Measurements from ENCODE around the gene BEND6.
"Not testable (repeated sequence)": the region's sequence is repeated elsewhere in the genome, so short reads cannot be mapped to it uniquely, and the experiment has no call there.

Gene BEND6

GRCh38 chr6:57029213-57029612, 74.3 kb downstream of the BEND6 start:
- no peak for DNase-seq (ENCODE audit: low read depth in 2 of 2)

DNA sequence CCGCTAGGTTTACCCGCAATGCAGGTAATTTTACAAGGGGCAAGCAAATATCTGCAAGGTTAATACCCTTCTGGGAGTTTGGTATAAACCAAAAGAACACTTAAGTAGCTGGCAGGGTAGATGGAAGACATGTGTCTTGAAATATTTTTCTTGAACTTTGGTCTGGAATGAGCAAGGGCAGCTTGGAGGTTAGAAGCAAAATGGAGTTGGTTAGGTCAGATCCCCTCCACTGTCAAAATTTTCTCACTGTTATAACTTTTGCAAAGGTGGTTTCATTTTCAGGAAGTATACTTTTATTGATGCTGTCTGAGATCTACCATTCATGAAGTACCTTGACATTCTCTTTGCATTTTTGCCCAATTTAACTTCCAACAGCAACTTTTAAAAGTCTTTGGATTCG, 78.3 kb downstream of the BEND6 start:
- no peak for DNase-seq (ENCODE audit: low read depth in 2 of 2)

GRCh38 chr6:57035549-57035948, 80.6 kb downstream of the BEND6 start:
- DNase-seq (ENCODE audit: low read depth in 2 of 2), result no peak

GRCh38 chr6:57038906-57039305, 84.0 kb downstream of the BEND6 start:
- DNase-seq (ENCODE audit: low read depth in 2 of 2), result no peak

- no peak for DNase-seq (ENCODE audit: low read depth in 2 of 2)
These were observed 85.1 kb downstream of the BEND6 start for GRCh38 chr6:57040011-57040410.

DNA sequence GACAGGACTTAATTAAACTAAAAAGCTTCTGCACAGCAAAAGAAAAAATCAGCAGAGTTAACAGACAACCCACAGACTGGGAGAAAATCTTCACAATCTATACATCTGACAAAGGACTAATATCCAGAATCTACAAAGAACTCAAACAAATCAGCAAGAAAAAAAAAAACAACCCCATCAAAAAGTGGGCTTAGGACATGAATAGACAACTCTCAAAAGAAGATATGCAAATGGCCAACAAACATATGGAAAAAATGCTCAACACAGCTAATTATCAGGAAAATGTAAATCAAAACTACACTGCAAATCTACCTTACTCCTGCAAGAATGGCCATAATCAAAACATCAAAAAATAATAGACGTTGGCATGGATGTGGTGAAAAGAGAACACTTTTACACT, 89.2 kb downstream of the BEND6 start:
- DNase-seq (ENCODE audit: low read depth in 2 of 2), result not testable (repeated sequence)

DNA sequence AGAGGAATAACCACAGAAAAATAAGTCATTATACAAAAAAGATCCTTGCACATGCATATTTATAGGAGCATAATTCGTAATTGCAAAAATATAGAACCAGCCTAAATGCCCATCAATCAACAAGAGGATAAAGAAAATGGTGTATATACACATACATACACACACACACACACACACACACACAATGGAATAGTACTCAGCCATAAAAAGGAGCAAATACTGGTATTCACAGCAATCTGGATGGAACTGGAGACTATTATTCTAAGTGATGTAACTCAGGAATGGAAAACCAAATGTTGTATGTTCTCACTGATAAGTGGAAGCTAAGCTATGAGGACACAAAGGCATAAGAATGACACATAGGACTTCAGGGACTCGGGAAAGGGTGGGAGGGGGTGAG, 89.7 kb downstream of the BEND6 start:
- DNase-seq (ENCODE audit: low read depth in 2 of 2), result no peak

GRCh38 chr6:57046332-57047256, 91.7 kb downstream of the BEND6 start, which contains the start of gene KIAA1586:
KIAA1586 (plus strand) TSS chr6:57046693; CDS start chr6:57046756, 63 bp downstream.
- DNase-seq (ENCODE audit: low read depth in 2 of 2), result peak; percentile 68 to 71

GRCh38 chr6:57047257-57047585, 92.3 kb downstream of the BEND6 start:
- DNase-seq (ENCODE audit: low read depth in 2 of 2), result not testable (repeated sequence)

DNA sequence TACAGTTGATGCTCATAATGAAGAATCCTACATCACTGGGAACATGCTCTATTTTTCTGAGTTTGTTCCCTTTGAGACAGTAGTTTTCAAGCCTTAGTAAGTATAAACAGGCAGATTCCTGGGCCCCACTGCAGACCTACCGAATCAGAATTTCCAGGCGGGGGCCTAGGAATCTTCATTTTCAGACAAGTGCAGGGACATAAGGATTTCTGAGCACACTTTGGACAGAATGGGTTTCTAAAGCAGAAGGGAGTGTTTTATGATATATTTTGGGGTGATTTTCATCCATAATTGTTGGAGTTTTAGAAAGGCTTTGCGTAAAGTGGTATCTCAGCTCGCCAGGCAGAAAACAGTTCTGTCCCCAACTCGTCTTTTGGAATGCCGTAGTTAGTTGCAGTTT, 93.0 kb downstream of the BEND6 start:
- DNase-seq (ENCODE audit: low read depth in 2 of 2), result not testable (repeated sequence)

DNA sequence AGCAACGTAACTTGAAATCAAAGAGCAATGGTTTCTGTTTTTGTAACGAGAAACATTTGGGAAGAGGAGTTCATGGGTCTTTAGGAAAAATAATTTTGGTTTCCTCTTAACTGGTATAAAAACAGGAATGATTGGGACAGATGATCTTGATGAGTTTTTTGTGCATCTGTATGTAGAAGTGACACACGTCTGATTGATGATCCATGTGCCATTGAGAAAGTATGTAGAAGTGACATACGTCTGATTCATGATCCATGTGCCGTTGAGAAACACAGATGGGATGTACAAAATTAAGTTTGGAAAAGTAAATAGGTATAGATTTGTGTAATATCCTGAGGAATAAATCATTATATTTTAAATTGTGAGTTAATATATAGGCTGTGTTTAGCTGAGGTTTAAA, 93.7 kb downstream of the BEND6 start:
- DNase-seq (ENCODE audit: low read depth in 2 of 2), result no peak

DNA sequence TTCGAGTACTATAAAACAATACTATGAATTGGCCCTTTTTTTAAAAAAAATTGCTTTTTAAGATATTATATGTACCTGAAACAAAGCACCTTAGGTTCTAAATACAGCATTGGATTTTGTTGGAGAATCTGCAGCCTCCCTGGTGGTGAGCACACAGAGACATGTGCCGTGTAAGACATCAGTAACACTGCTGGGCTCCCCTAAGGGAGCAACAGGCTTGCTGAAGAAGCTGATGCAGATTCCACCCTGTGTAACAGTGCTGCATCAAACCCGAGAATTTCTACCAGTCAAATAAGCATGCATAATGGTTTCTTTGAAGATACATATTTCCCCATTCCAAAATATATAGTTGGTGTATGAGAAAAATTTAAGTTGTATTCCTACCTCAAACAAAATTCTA, 108.9 kb downstream of the BEND6 start:
- no peak for DNase-seq (ENCODE audit: low read depth in 2 of 2)

- no peak for DNase-seq (ENCODE audit: low read depth in 2 of 2)
These were observed 109.9 kb downstream of the BEND6 start for GRCh38 chr6:57064809-57065208.

- DNase-seq (ENCODE audit: low read depth in 2 of 2), result no peak
These were observed 113.2 kb downstream of the BEND6 start for GRCh38 chr6:57068061-57068460.

DNA sequence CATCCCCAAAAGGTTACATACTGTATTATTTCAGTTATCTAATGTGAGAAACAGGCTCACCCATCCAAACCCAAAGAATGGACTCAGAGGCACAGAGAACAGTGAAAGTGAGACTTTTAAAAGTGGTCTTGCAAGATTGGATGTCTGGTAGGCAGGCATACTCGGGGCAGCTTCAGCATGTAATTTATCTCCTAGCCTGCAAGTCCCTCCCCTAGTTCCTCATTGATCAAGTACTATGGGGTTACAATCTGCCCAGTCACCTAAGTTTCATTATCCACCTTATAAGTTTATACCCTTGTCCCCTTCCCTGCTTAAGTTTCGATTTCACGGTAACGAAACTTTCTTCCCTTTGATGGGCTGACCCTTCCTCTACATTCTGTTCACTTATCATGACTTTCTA, 114.3 kb downstream of the BEND6 start:
- no peak for DNase-seq (ENCODE audit: low read depth in 2 of 2)

- no peak for DNase-seq (ENCODE audit: low read depth in 2 of 2)
These were observed 115.0 kb downstream of the BEND6 start for GRCh38 chr6:57069920-57070331.

DNA sequence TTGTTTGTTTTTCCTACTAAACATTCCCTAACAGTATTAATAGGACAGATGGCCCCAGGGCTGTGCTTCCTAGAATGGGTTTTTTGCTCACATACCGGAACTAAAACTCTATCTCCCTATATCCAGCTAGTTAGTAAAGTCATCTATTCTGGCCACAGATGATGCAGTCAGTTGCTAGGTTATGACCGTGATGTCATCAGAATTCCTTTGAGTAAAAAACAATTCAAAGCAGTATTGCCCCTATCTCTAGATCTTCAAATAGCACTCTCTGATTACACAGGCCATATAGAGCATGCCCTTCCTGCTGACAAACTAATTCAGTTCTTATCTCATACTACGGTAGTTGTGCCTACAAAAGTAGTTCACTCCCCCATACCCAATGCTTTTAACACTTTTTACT, 117.2 kb downstream of the BEND6 start:
- no peak for DNase-seq (ENCODE audit: low read depth in 2 of 2)

GRCh38 chr6:57074383-57074782, 119.5 kb downstream of the BEND6 start:
- DNase-seq (ENCODE audit: low read depth in 2 of 2), result no peak

GRCh38 chr6:57075092-57075491, 120.2 kb downstream of the BEND6 start:
- DNase-seq (ENCODE audit: low read depth in 2 of 2), result no peak

All from stimulated activated CD8-positive, alpha-beta memory T cell treated with anti-CD3 and anti-CD28 coated beads, Interleukin-7, amount 100 ng/mL, for 4 hours (primary cell).